ENCODE measurements around the gene TCP1. TPM values are rescaled to one million over a fixed set of nuclear protein-coding genes. Genes with fewer than 3 reads are reported as not detected.

TCP1 gene
- total and polyA plus RNA-seq, 2 of the 13 experiments (the other 11 are each of a cell fraction or from before 2014, with no cell fraction given): 116 to 553 TPM

DNA sequence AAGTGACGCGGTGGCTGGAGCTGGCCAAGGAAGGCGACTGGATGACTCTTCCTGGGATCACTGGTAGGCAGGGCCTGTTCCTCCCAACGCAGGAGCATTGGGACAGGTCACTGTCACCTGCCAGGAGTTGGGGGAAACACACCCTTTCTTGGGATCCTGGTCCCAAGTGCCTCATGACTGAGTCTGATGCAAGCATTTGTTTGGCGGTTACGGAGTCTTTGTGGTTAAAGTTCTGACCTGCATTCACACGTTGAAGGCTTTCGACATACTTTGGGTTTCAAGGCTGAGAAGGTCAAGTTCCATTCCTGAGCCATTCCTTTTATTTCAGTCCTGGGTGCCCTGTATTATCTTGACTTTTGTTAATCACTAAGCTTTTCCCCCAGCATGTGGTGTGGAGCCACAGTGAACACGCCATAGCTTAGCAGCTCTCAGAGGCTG, 16.6 kb upstream of the TCP1 start (continued):
- TF ChIP-seq, protein P1, sequence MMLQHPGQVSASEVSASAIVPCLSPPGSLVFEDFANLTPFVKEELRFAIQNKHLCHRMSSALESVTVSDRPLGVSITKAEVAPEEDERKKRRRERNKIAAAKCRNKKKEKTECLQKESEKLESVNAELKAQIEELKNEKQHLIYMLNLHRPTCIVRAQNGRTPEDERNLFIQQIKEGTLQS (CRISPR knock-in tag; IDR thresholded peaks at IDR 0.05): peak; percentile 42; the same call in 1 of the 2 replicates
- TF ChIP-seq SOX13 (IDR thresholded peaks at IDR 0.05) (no peak), SOX13 (CRISPR knock-in tag; conservative IDR thresholded peaks at IDR 0.05 in 1 of 2, IDR thresholded peaks at IDR 0.05 in 1 of 2) (peak in 1 of 2 experiments; percentile 40; a peak in 1 of 4 replicates), TFE3 (CRISPR knock-in tag; IDR thresholded peaks at IDR 0.05) (no peak), XRCC5 (optimal IDR thresholded peaks at IDR 0.05; ENCODE audit: low read length) (peak; percentile 49), MTA1 (CRISPR knock-in tag; IDR thresholded peaks at IDR 0.05; ENCODE audit: borderline replicate concordance) (no peak), THAP11 (CRISPR knock-in tag; IDR thresholded peaks at IDR 0.05) (peak; percentile 35; the same call in 1 of the 2 replicates), SSRP1 (CRISPR knock-in tag; IDR thresholded peaks at IDR 0.05) (peak; percentile 34; the same call in 1 of the 2 replicates), ZNF33B (CRISPR knock-in tag; IDR thresholded peaks at IDR 0.05) (no peak), ZNF850 (CRISPR knock-in tag; conservative IDR thresholded peaks at IDR 0.05) (no peak), ZNF775 (CRISPR knock-in tag; IDR thresholded peaks at IDR 0.05; ENCODE audit: borderline replicate concordance) (no peak), EP300 (IDR thresholded peaks at IDR 0.05; ENCODE audit: low read depth in 2 of 2, low read length in 2 of 2) (peak in 1 of 2 experiments; percentile 58; a peak in 1 of 4 replicates), EP300 (CRISPR knock-in tag; IDR thresholded peaks at IDR 0.05; ENCODE audit: borderline replicate concordance) (peak; percentile 65; the same call in 1 of the 2 replicates), CBFB (CRISPR knock-in tag; IDR thresholded peaks at IDR 0.05) (peak; percentile 91), CEBPG (CRISPR knock-in tag; IDR thresholded peaks at IDR 0.05) (peak; percentile 75), SP140L (CRISPR knock-in tag; IDR thresholded peaks at IDR 0.05; ENCODE audit: borderline replicate concordance) (no peak), ZNF644 (CRISPR knock-in tag; IDR thresholded peaks at IDR 0.05; ENCODE audit: low read depth) (peak; percentile 57), ZNF790 (CRISPR knock-in tag; IDR thresholded peaks at IDR 0.05; ENCODE audit: borderline replicate concordance) (no peak), SOX6 (IDR thresholded peaks at IDR 0.05) (no peak), SOX6 (CRISPR knock-in tag; IDR thresholded peaks at IDR 0.05) (peak; percentile 67; the same call in 1 of the 2 replicates)
- TF ChIP-seq, protein P2, sequence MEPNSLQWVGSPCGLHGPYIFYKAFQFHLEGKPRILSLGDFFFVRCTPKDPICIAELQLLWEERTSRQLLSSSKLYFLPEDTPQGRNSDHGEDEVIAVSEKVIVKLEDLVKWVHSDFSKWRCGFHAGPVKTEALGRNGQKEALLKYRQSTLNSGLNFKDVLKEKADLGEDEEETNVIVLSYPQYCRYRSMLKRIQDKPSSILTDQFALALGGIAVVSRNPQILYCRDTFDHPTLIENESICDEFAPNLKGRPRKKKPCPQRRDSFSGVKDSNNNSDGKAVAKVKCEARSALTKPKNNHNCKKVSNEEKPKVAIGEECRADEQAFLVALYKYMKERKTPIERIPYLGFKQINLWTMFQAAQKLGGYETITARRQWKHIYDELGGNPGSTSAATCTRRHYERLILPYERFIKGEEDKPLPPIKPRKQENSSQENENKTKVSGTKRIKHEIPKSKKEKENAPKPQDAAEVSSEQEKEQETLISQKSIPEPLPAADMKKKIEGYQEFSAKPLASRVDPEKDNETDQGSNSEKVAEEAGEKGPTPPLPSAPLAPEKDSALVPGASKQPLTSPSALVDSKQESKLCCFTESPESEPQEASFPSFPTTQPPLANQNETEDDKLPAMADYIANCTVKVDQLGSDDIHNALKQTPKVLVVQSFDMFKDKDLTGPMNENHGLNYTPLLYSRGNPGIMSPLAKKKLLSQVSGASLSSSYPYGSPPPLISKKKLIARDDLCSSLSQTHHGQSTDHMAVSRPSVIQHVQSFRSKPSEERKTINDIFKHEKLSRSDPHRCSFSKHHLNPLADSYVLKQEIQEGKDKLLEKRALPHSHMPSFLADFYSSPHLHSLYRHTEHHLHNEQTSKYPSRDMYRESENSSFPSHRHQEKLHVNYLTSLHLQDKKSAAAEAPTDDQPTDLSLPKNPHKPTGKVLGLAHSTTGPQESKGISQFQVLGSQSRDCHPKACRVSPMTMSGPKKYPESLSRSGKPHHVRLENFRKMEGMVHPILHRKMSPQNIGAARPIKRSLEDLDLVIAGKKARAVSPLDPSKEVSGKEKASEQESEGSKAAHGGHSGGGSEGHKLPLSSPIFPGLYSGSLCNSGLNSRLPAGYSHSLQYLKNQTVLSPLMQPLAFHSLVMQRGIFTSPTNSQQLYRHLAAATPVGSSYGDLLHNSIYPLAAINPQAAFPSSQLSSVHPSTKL (CRISPR knock-in tag; IDR thresholded peaks at IDR 0.05): peak; percentile 37; the same call in 1 of the 2 replicates
- TF ChIP-seq, protein P3, sequence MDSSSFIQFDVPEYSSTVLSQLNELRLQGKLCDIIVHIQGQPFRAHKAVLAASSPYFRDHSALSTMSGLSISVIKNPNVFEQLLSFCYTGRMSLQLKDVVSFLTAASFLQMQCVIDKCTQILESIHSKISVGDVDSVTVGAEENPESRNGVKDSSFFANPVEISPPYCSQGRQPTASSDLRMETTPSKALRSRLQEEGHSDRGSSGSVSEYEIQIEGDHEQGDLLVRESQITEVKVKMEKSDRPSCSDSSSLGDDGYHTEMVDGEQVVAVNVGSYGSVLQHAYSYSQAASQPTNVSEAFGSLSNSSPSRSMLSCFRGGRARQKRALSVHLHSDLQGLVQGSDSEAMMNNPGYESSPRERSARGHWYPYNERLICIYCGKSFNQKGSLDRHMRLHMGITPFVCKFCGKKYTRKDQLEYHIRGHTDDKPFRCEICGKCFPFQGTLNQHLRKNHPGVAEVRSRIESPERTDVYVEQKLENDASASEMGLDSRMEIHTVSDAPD (CRISPR knock-in tag; IDR thresholded peaks at IDR 0.05): no peak
- TF ChIP-seq, protein P4, sequence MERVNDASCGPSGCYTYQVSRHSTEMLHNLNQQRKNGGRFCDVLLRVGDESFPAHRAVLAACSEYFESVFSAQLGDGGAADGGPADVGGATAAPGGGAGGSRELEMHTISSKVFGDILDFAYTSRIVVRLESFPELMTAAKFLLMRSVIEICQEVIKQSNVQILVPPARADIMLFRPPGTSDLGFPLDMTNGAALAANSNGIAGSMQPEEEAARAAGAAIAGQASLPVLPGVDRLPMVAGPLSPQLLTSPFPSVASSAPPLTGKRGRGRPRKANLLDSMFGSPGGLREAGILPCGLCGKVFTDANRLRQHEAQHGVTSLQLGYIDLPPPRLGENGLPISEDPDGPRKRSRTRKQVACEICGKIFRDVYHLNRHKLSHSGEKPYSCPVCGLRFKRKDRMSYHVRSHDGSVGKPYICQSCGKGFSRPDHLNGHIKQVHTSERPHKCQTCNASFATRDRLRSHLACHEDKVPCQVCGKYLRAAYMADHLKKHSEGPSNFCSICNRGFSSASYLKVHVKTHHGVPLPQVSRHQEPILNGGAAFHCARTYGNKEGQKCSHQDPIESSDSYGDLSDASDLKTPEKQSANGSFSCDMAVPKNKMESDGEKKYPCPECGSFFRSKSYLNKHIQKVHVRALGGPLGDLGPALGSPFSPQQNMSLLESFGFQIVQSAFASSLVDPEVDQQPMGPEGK (CRISPR knock-in tag; IDR thresholded peaks at IDR 0.05): 0 out of 2 replicates have a peak, but pooled peaks have one; percentile 32

All from HepG2 (cell line).